B cell (primary cell): ENCODE results near the gene TBC1D32. TPM values are rescaled to one million over a fixed set of nuclear protein-coding genes. Genes with fewer than 3 reads are reported as not detected.

Experiments
- ATAC-seq: fragments of 200-7000 bp; cut with Tn5 transposase; one replicate; pipeline ENCODE4 v1.10.0; 2021; ENCODE audit warnings: low read depth, mild to moderate bottlenecking, moderate number of reproducible peaks, moderate library complexity
- CTCF ChIA-PET: fragments of 350-600 bp; sonication (Branson Sonifier 250); formaldehyde crosslinking; loops from one replicate; lab custom pipeline; 2021; ENCODE audit warnings: antibody characterized with exemption, inconsistent platforms; lab: Charles Lee
- POLR2A ChIA-PET: fragments of 350-600 bp; sonication (Branson Sonifier 250); formaldehyde crosslinking; loops from one replicate; lab custom pipeline; 2021; ENCODE audit warnings: antibody characterized with exemption; lab: Charles Lee
- DNase-seq: peaks from one replicate; pipeline ENCODE4 v3.0.0; 2013
- H2AFZ ChIP-seq: 2 replicates; pipeline ENCODE4 v1.6.1; 2012; ENCODE audit warnings: mild to moderate bottlenecking, low read depth, low read length; ENCODE audit not compliant: insufficient read depth, poor library complexity, severe bottlenecking
- H3K27ac ChIP-seq, 2 donors: 1 replicate in 1 of 2; 2 replicates in 1 of 2; pipeline ENCODE4 v1.5.1; 2012 to 2013; ENCODE audit warnings: low read length in 2 of 2, mild to moderate bottlenecking in 2 of 2, moderate library complexity in 1 of 2
- H3K27me3 ChIP-seq, 4 experiments: fragments of 200-600 bp in 1 of 4; sonication (generic) in 1 of 4; replicated peaks in 1 of 4; 1 replicate in 2 of 4; 2 replicates in 2 of 4; pipeline versions ENCODE4 v1.6.1 to v1.7.0; 2013 to 2016; ENCODE audit warnings: low read length in 3 of 4, mild to moderate bottlenecking in 2 of 4, mixed read lengths in 1 of 4, moderate library complexity in 1 of 4; ENCODE audit not compliant: insufficient read depth in 4 of 4, control insufficient read depth in 3 of 4; ENCODE audit errors: control extremely low read depth in 1 of 4
- H3K36me3 ChIP-seq, 2 experiments: replicated peaks in 1 of 2; 1 replicate in 1 of 2; 2 replicates in 1 of 2; pipeline versions ENCODE4 v1.6.1 to v1.7.1; 2013; ENCODE audit warnings: low read length in 1 of 2; ENCODE audit not compliant: insufficient read depth in 2 of 2, control insufficient read depth in 1 of 2; ENCODE audit errors: control extremely low read depth in 1 of 2, extremely low read depth in 1 of 2
- H3K4me1 ChIP-seq, 2 donors: fragments of 200-600 bp in 1 of 2; sonication (generic) in 1 of 2; 1 replicate in 1 of 2; 2 replicates in 1 of 2; pipeline versions ENCODE4 v1.5.1 to v1.6.1; 2013 to 2017; ENCODE audit warnings: low read length in 2 of 2; ENCODE audit not compliant: control insufficient read depth in 2 of 2, insufficient read depth in 2 of 2
- H3K4me2 ChIP-seq: replicated peaks from 2 replicates; pipeline ENCODE3; 2012; ENCODE audit warnings: mild to moderate bottlenecking, low read depth, low read length; ENCODE audit not compliant: poor library complexity, severe bottlenecking
- H3K4me3 ChIP-seq, 5 experiments: fragments of 200-600 bp in 1 of 5; sonication (generic) in 1 of 5; 1 replicate in 3 of 5; 2 replicates in 2 of 5; pipeline versions ENCODE4 v1.5.1 to v1.7.0; 2011 to 2016; ENCODE audit warnings: low read length in 4 of 5, mild to moderate bottlenecking in 4 of 5, low read depth in 2 of 5, control low read depth in 1 of 5, moderate library complexity in 1 of 5; ENCODE audit not compliant: insufficient read depth in 1 of 5; ENCODE audit errors: control extremely low read depth in 1 of 5, extremely low read depth in 1 of 5
- H3K79me2 ChIP-seq: fragments of 200-600 bp; sonication (generic); one replicate; pipeline ENCODE4 v1.6.0; 2016; ENCODE audit warnings: low read length; ENCODE audit not compliant: control insufficient read depth, insufficient read depth
- H3K9ac ChIP-seq: fragments of 200-600 bp; sonication (generic); 2 replicates; pipeline ENCODE4 v1.6.1; 2017; ENCODE audit warnings: mild to moderate bottlenecking, low read length, moderate library complexity
- H3K9me3 ChIP-seq, 3 donors: one replicate each; pipeline versions ENCODE4 v1.6.1 to v1.7.1; 2013; ENCODE audit warnings: low read length in 2 of 3; ENCODE audit not compliant: control insufficient read depth in 2 of 3, insufficient read depth in 1 of 3; ENCODE audit errors: control extremely low read depth in 1 of 3
- H4K20me1 ChIP-seq: 2 replicates; pipeline ENCODE4 v1.6.0; 2012; ENCODE audit warnings: mild to moderate bottlenecking, low read length; ENCODE audit not compliant: insufficient read depth, control insufficient read depth, poor library complexity, severe bottlenecking
- H3K27ac Mint-ChIP-seq: one replicate; pipeline ENCODE4 v1.8.0; 2021; ENCODE audit warnings: mixed read lengths
- H3K27me3 Mint-ChIP-seq: one replicate; pipeline ENCODE4 v1.8.0; 2021; ENCODE audit warnings: mixed read lengths
- H3K4me1 Mint-ChIP-seq: one replicate; pipeline ENCODE4 v1.8.0; 2021; ENCODE audit warnings: mixed read lengths
- H3K4me3 Mint-ChIP-seq: one replicate; pipeline ENCODE4 v1.8.0; 2021; ENCODE audit warnings: mixed read lengths
- H3K9me3 Mint-ChIP-seq: one replicate; pipeline ENCODE4 v1.8.0; 2022; ENCODE audit warnings: mixed read lengths; ENCODE audit not compliant: insufficient read depth
- CTCF ChIP-seq: fragments of 200-600 bp; IDR thresholded peaks from one replicate; pipeline ENCODE4 v1.8.0; 2022; ENCODE audit warnings: antibody characterized with exemption, mild to moderate bottlenecking
- EZH2 ChIP-seq: IDR thresholded peaks from 2 replicates; pipeline ENCODE4 v1.6.1; 2012; ENCODE audit warnings: borderline replicate concordance, low read depth, mild to moderate bottlenecking, moderate library complexity, low read length; ENCODE audit not compliant: insufficient read depth, poor library complexity, severe bottlenecking
- WGBS: methylation state at CpG from one replicate; pipeline ENCODE4 v1.1.5; 2013; ENCODE audit warnings: missing lambda C conversion rate; ENCODE audit not compliant: insufficient coverage; 5-methylcytosine and 5-hydroxymethylcytosine counted together
- intact Hi-C: fragments of 100-400 bp; cut with micrococcal nuclease; formaldehyde crosslinking; loops from one replicate; pipeline ENCODE4 v1.10.0; 2022
- polyA plus RNA-seq: library from polyadenylated mRNA; depleted of rRNA; stranded (reverse); fragments of >200 nt; gene quantifications from 2 replicates; pipeline ENCODE4 v1.2.3, GENCODE V29; 2012
- total RNA-seq, 2 donors: library from RNA; stranded (reverse); fragments of 120-200 nt in 1 of 2; gene quantifications; 1 replicate in 1 of 2; 2 replicates in 1 of 2; pipeline versions ENCODE4 v1.2.3 to v1.2.4, GENCODE V29; 2013 to 2022

The TBC1D32 gene
- total and polyA plus RNA-seq, 2 donors (not counting 1 experiment from before 2014, with no cell fraction given) = 9.0 to 20.9 TPM

GRCh38 chr6:121354764-121355163 is 20.5 kb upstream of the TBC1D32 start:
- 89% methylated on average over 3 of the region's 7 CpGs for WGBS
- Histone ChIP-seq H3K4me1 (no peaks in the 10 kb centered on the region), H2AFZ (no peak overlapping the region), H3K36me3 (no peaks in the 10 kb centered on the region), H3K9me3 (no peaks in the 10 kb centered on the region), H3K4me3 (no peak overlapping the region), H3K4me2 (no peak overlapping the region), H4K20me1 (no peaks in the 10 kb centered on the region), H3K27ac (no peak overlapping the region), H3K27me3 (peaks cover 0 to 10% (median 4%) of the 10 kb centered on the region in 4 experiments), H3K79me2 (no peaks in the 10 kb centered on the region), H3K9ac (no peak overlapping the region)
- no peak for DNase-seq
- Mint-ChIP-seq H3K9me3 (no peaks in the 10 kb centered on the region), H3K27ac (no peak overlapping the region), H3K27me3 (peaks cover 37% of the 10 kb centered on the region), H3K4me3 (no peak overlapping the region), H3K4me1 (no peaks in the 10 kb centered on the region)
- ChIA-PET CTCF (no interaction called here), POLR2A (no interaction called here)
- no peak for ATAC-seq
- TF ChIP-seq EZH2 = no peak
- TF ChIP-seq CTCF = peak; percentile 62
- intact Hi-C loops = no loop called here

GRCh38 chr6:121352941-121353340 is 18.7 kb upstream of the TBC1D32 start:
- ChIA-PET CTCF (no interaction called here), POLR2A (no interaction called here)
- Histone ChIP-seq H3K36me3 (no peaks in the 10 kb centered on the region), H2AFZ (no peak overlapping the region), H3K9me3 (no peaks in the 10 kb centered on the region), H3K79me2 (no peaks in the 10 kb centered on the region), H3K4me3 (no peak overlapping the region), H4K20me1 (no peaks in the 10 kb centered on the region), H3K9ac (no peak overlapping the region), H3K4me1 (no peaks in the 10 kb centered on the region), H3K27me3 (peaks cover 0 to 8% (median 4%) of the 10 kb centered on the region in 4 experiments), H3K27ac (no peak overlapping the region), H3K4me2 (no peak overlapping the region)
- no peak for ATAC-seq
- TF ChIP-seq EZH2 (no peak), CTCF (no peak)
- WGBS = no CpG with 5 or more reads among the region's 1 CpG
- H3K9me3 Mint-ChIP-seq = no peaks in the 10 kb centered on the region
- no peaks in the 10 kb centered on the region for H3K4me1 Mint-ChIP-seq
- DNase-seq = no peak
- no peak overlapping the region for H3K27ac Mint-ChIP-seq
- intact Hi-C loops = no loop called here
- H3K27me3 Mint-ChIP-seq = peaks cover 41% of the 10 kb centered on the region
- H3K4me3 Mint-ChIP-seq = no peak overlapping the region
